Motor neuron (in vitro differentiated cells): Measurements from ENCODE around the gene TIMM23. TPM values are rescaled to one million over a fixed set of nuclear protein-coding genes. Genes with fewer than 3 reads are reported as not detected.
A peak's percentile ranks its signal among the peaks of the same experiment; 100 is the strongest.
"Not testable (repeated sequence)": the region's sequence is repeated elsewhere in the genome, so short reads cannot be mapped to it uniquely, and the experiment has no call there.

Experiments used
- ATAC-seq, 8 experiments: fragments of 200-7000 bp; cut with Tn5 transposase; replicated peaks in 6 of 8; 2 replicates each; pipeline ENCODE4 v1.8.0; 2021; ENCODE audit warnings: mild to moderate bottlenecking in 8 of 8, moderate library complexity in 8 of 8
- H3K27ac ChIP-seq, 2 donors: fragments of 250-450 bp; sonication (Bioruptor Pico); 2 replicates each; pipeline ENCODE4 v1.9.0; 2021; ENCODE audit warnings: antibody characterized with exemption in 2 of 2, mild to moderate bottlenecking in 2 of 2, moderate library complexity in 1 of 2
- H3K4me1 ChIP-seq, 2 donors: fragments of 250-450 bp; sonication (Bioruptor Pico); replicated peaks in 1 of 2; 2 replicates each; pipeline ENCODE4 v1.6.1; 2021; ENCODE audit warnings: antibody characterized with exemption in 2 of 2, mild to moderate bottlenecking in 2 of 2, moderate library complexity in 1 of 2
- H3K4me3 ChIP-seq, 5 donors: fragments of 250-450 bp; sonication (Bioruptor Pico); 2 replicates each; pipeline ENCODE4 v1.9.0; 2021; ENCODE audit warnings: antibody characterized with exemption in 5 of 5, mild to moderate bottlenecking in 5 of 5, moderate library complexity in 4 of 5
- WGBS, 10 experiments: fragments of 450-650 bp; shearing (Covaris generic); methylation state at CpG; one replicate each; pipeline ENCODE4 v1.0.0; 2022; 5-methylcytosine and 5-hydroxymethylcytosine counted together
- in situ Hi-C, 9 experiments: fragments of 400-800 bp; cut with MboI; loops; one replicate each; pipeline ENCODE4 v1.15.0; 2021; ENCODE audit warnings: low sequenced_read_pairs in 9 of 9, low pct_unique_long_range_greater_than_20kb in 2 of 9; ENCODE audit not compliant: unreplicated experiment in 9 of 9
- total RNA-seq, 8 experiments: library from RNA; unstranded; fragments of 300-600 nt; gene quantifications; 2 replicates each; pipeline versions ENCODE4 v1.2.3 to v1.2.4, GENCODE V29; 2022

Gene TIMM23
- total RNA-seq: 100 to 1,000 TPM in 1 of 8 experiments, 10 to 100 TPM in 7; 42.2 to 105 (median 88.5) TPM

GRCh38 chr10:45972106-45972812 lies at the start of gene TIMM23:
TSS of gene TIMM23 (plus strand) at chr10:45972489. CDS start at chr10:45972625, 136 bp downstream.
- 0 to 1% (median 0%) methylated on average over 1 to 25 of the region's 60 CpGs; no CpG with 5 or more reads in 5 of the 10 experiments for WGBS, 10 experiments
- Histone ChIP-seq H3K27ac (peak within 1 kb of the TSS; percentile 42 to 73), H3K4me3 (peak within 1 kb of the TSS; percentile 50 to 91 (median 67)), H3K4me1 (peaks cover 6 to 10% of the 10 kb centered on the region in 2 donors)
- ATAC-seq: peak; percentile 77 to 92 (median 90)
- in situ Hi-C loops: not testable (repeated sequence)

GRCh38 chr10:45926790-45927189 lies 45.5 kb upstream of the TIMM23 start:
- ATAC-seq, H3K27ac ChIP-seq, in situ Hi-C loops, H3K4me1 ChIP-seq, H3K4me3 ChIP-seq: not testable (repeated sequence)
- 92 to 100% (median 100%) methylated on average over 1 of the region's 1 CpG; no CpG with 5 or more reads in 6 of the 10 experiments for WGBS, 10 experiments

- H3K27ac ChIP-seq, H3K4me1 ChIP-seq, ATAC-seq, H3K4me3 ChIP-seq, in situ Hi-C loops: not testable (repeated sequence)
- WGBS, 10 experiments: 100% methylated on average over 1 of the region's 4 CpGs; no CpG with 5 or more reads in 9 of the 10 experiments
Observed at GRCh38 chr10:45931305-45931704, 41.0 kb upstream of the TIMM23 start.

- H3K4me3 ChIP-seq, H3K27ac ChIP-seq, in situ Hi-C loops, ATAC-seq, H3K4me1 ChIP-seq: not testable (repeated sequence)
- WGBS, 10 experiments: 100% methylated on average over 2 of the region's 3 CpGs; no CpG with 5 or more reads in 9 of the 10 experiments
Observed at GRCh38 chr10:45934788-45935187, 37.5 kb upstream of the TIMM23 start.

GRCh38 chr10:45939176-45939697 lies 33.1 kb upstream of the TIMM23 start:
- in situ Hi-C loops, H3K4me3 ChIP-seq, H3K4me1 ChIP-seq, ATAC-seq, H3K27ac ChIP-seq: not testable (repeated sequence)
- 40% methylated on average over 1 of the region's 2 CpGs; no CpG with 5 or more reads in 9 of the 10 experiments for WGBS, 10 experiments

- H3K27ac ChIP-seq, H3K4me3 ChIP-seq, H3K4me1 ChIP-seq, ATAC-seq, in situ Hi-C loops: not testable (repeated sequence)
- no CpG with 5 or more reads among the region's 1 CpG for WGBS, 10 experiments
Observed at GRCh38 chr10:45941196-45941595, 31.1 kb upstream of the TIMM23 start.

- H3K4me3 ChIP-seq, H3K4me1 ChIP-seq, H3K27ac ChIP-seq, in situ Hi-C loops, ATAC-seq: not testable (repeated sequence)
- 85 to 100% (median 90%) methylated on average over 1 to 3 of the region's 4 CpGs; no CpG with 5 or more reads in 6 of the 10 experiments for WGBS, 10 experiments
Observed at GRCh38 chr10:45945476-45945875, 26.8 kb upstream of the TIMM23 start.

- H3K4me3 ChIP-seq, H3K27ac ChIP-seq, H3K4me1 ChIP-seq, in situ Hi-C loops: not testable (repeated sequence)
- ATAC-seq: peak in 1 of 8 experiments; percentile 63
- WGBS, 10 experiments: 86 to 100% (median 100%) methylated on average over 1 of the region's 1 CpG; no CpG with 5 or more reads in 4 of the 10 experiments
Observed at GRCh38 chr10:45947363-45947762, 24.9 kb upstream of the TIMM23 start.

- H3K4me1 ChIP-seq, in situ Hi-C loops, H3K27ac ChIP-seq, H3K4me3 ChIP-seq: not testable (repeated sequence)
- ATAC-seq: peak in 2 of 8 experiments; percentile 63 to 77
Observed at GRCh38 chr10:45948801-45949200, 23.5 kb upstream of the TIMM23 start.

- H3K27ac ChIP-seq, in situ Hi-C loops, H3K4me3 ChIP-seq, H3K4me1 ChIP-seq, ATAC-seq: not testable (repeated sequence)
- no CpG with 5 or more reads among the region's 4 CpGs for WGBS, 10 experiments
Observed at GRCh38 chr10:45954367-45954766, 17.9 kb upstream of the TIMM23 start.

GRCh38 chr10:45956634-45957033 lies 15.7 kb upstream of the TIMM23 start:
- no CpG with 5 or more reads among the region's 6 CpGs for WGBS, 10 experiments
- in situ Hi-C loops, H3K4me1 ChIP-seq, H3K4me3 ChIP-seq, H3K27ac ChIP-seq, ATAC-seq: not testable (repeated sequence)

GRCh38 chr10:45957928-45958327 lies 14.4 kb upstream of the TIMM23 start:
- H3K4me1 ChIP-seq, H3K27ac ChIP-seq, H3K4me3 ChIP-seq, in situ Hi-C loops, ATAC-seq: not testable (repeated sequence)
- WGBS, 10 experiments: 60 to 100% (median 96%) methylated on average over 1 to 5 of the region's 6 CpGs; no CpG with 5 or more reads in 5 of the 10 experiments

- H3K4me3 ChIP-seq, H3K4me1 ChIP-seq, in situ Hi-C loops, H3K27ac ChIP-seq: not testable (repeated sequence)
- peak in 5 of 8 experiments; percentile 25 to 88 (median 63) for ATAC-seq
- 50 to 100% (median 100%) methylated on average over 1 to 2 of the region's 6 CpGs; no CpG with 5 or more reads in 7 of the 10 experiments for WGBS, 10 experiments
Observed at GRCh38 chr10:45962686-45963452, 9.4 kb upstream of the TIMM23 start.
